Measurements from ENCODE around the gene CYGB.

The CYGB gene

GRCh38 chr17:76585033-76585648 lies 47.6 kb upstream of the CYGB start:
- H3K79me2 ChIP-seq (ENCODE audit: insufficient read depth, low read length): no peaks in the 10 kb centered on the region
- H3K4me2 ChIP-seq (ENCODE audit: low read depth, low read length, poor library complexity, severe bottlenecking): no peak overlapping the region
- H3K4me3 ChIP-seq (ENCODE audit: insufficient read depth, low read length, poor library complexity, severe bottlenecking): no peak overlapping the region
- H2AFZ ChIP-seq (ENCODE audit: low read depth, low read length, severe bottlenecking): no peak overlapping the region
- no peaks in the 10 kb centered on the region for H3K9me3 ChIP-seq (ENCODE audit: insufficient read depth, low read length)
- no peak for TF ChIP-seq CTCF (IDR thresholded peaks at IDR 0.05; ENCODE audit: insufficient read depth, low read length, poor library complexity, severe bottlenecking)
- TF ChIP-seq EZH2phosphoT487 (conservative IDR thresholded peaks at IDR 0.05; ENCODE audit: low read length): no peak
- H4K20me1 ChIP-seq (ENCODE audit: low read depth, low read length): no peaks in the 10 kb centered on the region
- H3K27ac ChIP-seq (ENCODE audit: low read depth, low read length): no peak overlapping the region
- H3F3A ChIP-seq (ENCODE audit: insufficient read depth): no peaks in the 10 kb centered on the region
- H3K27me3 ChIP-seq (ENCODE audit: low read length): no peaks in the 10 kb centered on the region
- H3K36me3 ChIP-seq (ENCODE audit: low read length): no peaks in the 10 kb centered on the region
- no peak overlapping the region for H3K9ac ChIP-seq (ENCODE audit: low read length)
- no peaks in the 10 kb centered on the region for H3K9me2 ChIP-seq (replicated peaks; ENCODE audit: insufficient read depth, low read length)

GRCh38 chr17:76584427-76585032 lies 47.0 kb upstream of the CYGB start:
- no peak for TF ChIP-seq EZH2phosphoT487 (conservative IDR thresholded peaks at IDR 0.05; ENCODE audit: low read length)
- TF ChIP-seq CTCF (IDR thresholded peaks at IDR 0.05; ENCODE audit: insufficient read depth, low read length, poor library complexity, severe bottlenecking): no peak
- Histone ChIP-seq H3K36me3 (ENCODE audit: low read length) (no peaks in the 10 kb centered on the region), H3K9me3 (ENCODE audit: insufficient read depth, low read length) (no peaks in the 10 kb centered on the region), H3K4me2 (ENCODE audit: low read depth, low read length, poor library complexity, severe bottlenecking) (no peak overlapping the region), H3F3A (ENCODE audit: insufficient read depth) (no peaks in the 10 kb centered on the region), H2AFZ (ENCODE audit: low read depth, low read length, severe bottlenecking) (no peak overlapping the region), H3K79me2 (ENCODE audit: insufficient read depth, low read length) (no peaks in the 10 kb centered on the region), H3K27me3 (ENCODE audit: low read length) (no peaks in the 10 kb centered on the region), H3K27ac (ENCODE audit: low read depth, low read length) (no peak overlapping the region), H3K9me2 (replicated peaks; ENCODE audit: insufficient read depth, low read length) (no peaks in the 10 kb centered on the region), H4K20me1 (ENCODE audit: low read depth, low read length) (no peaks in the 10 kb centered on the region), H3K9ac (ENCODE audit: low read length) (no peak overlapping the region), H3K4me3 (ENCODE audit: insufficient read depth, low read length, poor library complexity, severe bottlenecking) (no peak overlapping the region)

- H3K9ac ChIP-seq (ENCODE audit: low read length): no peak overlapping the region
- H3K9me3 ChIP-seq (ENCODE audit: insufficient read depth, low read length): no peaks in the 10 kb centered on the region
- no peak overlapping the region for H3K4me2 ChIP-seq (ENCODE audit: low read depth, low read length, poor library complexity, severe bottlenecking)
- no peaks in the 10 kb centered on the region for H3K79me2 ChIP-seq (ENCODE audit: insufficient read depth, low read length)
- TF ChIP-seq EZH2phosphoT487 (conservative IDR thresholded peaks at IDR 0.05; ENCODE audit: low read length) (no peak), CTCF (IDR thresholded peaks at IDR 0.05; ENCODE audit: insufficient read depth, low read length, poor library complexity, severe bottlenecking) (no peak)
- no peaks in the 10 kb centered on the region for H4K20me1 ChIP-seq (ENCODE audit: low read depth, low read length)
- no peaks in the 10 kb centered on the region for H3F3A ChIP-seq (ENCODE audit: insufficient read depth)
- no peak overlapping the region for H3K4me3 ChIP-seq (ENCODE audit: insufficient read depth, low read length, poor library complexity, severe bottlenecking)
- H3K27me3 ChIP-seq (ENCODE audit: low read length): no peaks in the 10 kb centered on the region
- H3K27ac ChIP-seq (ENCODE audit: low read depth, low read length): no peak overlapping the region
- no peak overlapping the region for H2AFZ ChIP-seq (ENCODE audit: low read depth, low read length, severe bottlenecking)
- H3K36me3 ChIP-seq (ENCODE audit: low read length): no peaks in the 10 kb centered on the region
- H3K9me2 ChIP-seq (replicated peaks; ENCODE audit: insufficient read depth, low read length): no peaks in the 10 kb centered on the region
Measured at GRCh38 chr17:76582660-76583059, 45.2 kb upstream of the CYGB start.
